ENCODE results near the gene VWA8.

DNA sequence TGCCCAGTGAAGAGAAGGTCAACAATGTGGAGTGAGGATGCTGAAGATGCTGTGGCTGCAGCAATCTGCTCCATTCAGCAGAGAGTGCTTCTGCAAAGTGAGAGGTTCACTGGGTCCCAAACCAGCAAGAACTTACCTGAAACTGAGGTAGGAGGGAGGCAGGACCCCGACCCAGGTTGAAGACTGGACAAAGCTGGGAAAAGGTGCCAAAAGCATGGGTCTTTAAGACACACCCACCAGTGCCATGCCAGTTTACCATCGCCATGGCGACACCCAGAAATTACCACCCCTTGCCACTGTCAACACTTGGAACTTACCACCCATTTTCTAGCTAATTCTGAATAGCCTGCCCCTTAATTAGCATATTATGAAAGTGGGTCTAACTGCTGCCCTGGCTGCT, 432.9 kb downstream of the VWA8 start:
- TF ChIP-seq EP300 (IDR thresholded peaks at IDR 0.05) (no peak), CTCF (IDR thresholded peaks at IDR 0.05) (no peak), POLR2A (IDR thresholded peaks at IDR 0.05; ENCODE audit: low read depth) (no peak)
